Liver (tissue), 9 donors: ENCODE measurements around the gene SLC16A8. TPM values are rescaled to one million over a fixed set of nuclear protein-coding genes. Genes with fewer than 3 reads are reported as not detected.

ENCODE experiments used
- DNase-seq: peaks from one replicate; pipeline ENCODE4 v3.0.0-alpha.2; 2017; ENCODE audit warnings: low spot score
- H3K27ac ChIP-seq, 2 donors: one replicate each; pipeline ENCODE4 v1.7.0; 2013; ENCODE audit warnings: inconsistent platforms in 2 of 2, low read length in 2 of 2, control low read depth in 1 of 2, low read depth in 1 of 2, mild to moderate bottlenecking in 1 of 2
- H3K27me3 ChIP-seq, 4 donors: one replicate each; pipeline versions ENCODE4 v1.6.1 to v1.7.0; 2013; ENCODE audit warnings: low read length in 3 of 4, inconsistent platforms in 1 of 4, mild to moderate bottlenecking in 1 of 4, moderate library complexity in 1 of 4; ENCODE audit not compliant: control insufficient read depth in 4 of 4, insufficient read depth in 4 of 4
- H3K36me3 ChIP-seq, 4 donors: one replicate each; pipeline versions ENCODE4 v1.6.1 to v1.7.0; 2013; ENCODE audit warnings: low read length in 3 of 4, mild to moderate bottlenecking in 3 of 4, low read depth in 1 of 4, moderate library complexity in 1 of 4; ENCODE audit not compliant: control insufficient read depth in 4 of 4, insufficient read depth in 3 of 4
- H3K4me1 ChIP-seq, 4 donors: one replicate each; pipeline versions ENCODE4 v1.6.1 to v1.7.0; 2013; ENCODE audit warnings: low read length in 3 of 4, mild to moderate bottlenecking in 3 of 4, moderate library complexity in 1 of 4; ENCODE audit not compliant: control insufficient read depth in 4 of 4, insufficient read depth in 4 of 4
- H3K4me3 ChIP-seq, 3 donors: one replicate each; pipeline versions ENCODE4 v1.6.1 to v1.7.0; 2013; ENCODE audit warnings: low read length in 3 of 3, control low read depth in 1 of 3, low read depth in 1 of 3, mild to moderate bottlenecking in 1 of 3
- H3K9ac ChIP-seq, 2 donors: one replicate each; pipeline ENCODE4 v1.7.0; 2013; ENCODE audit warnings: low read length in 2 of 2, mild to moderate bottlenecking in 2 of 2, moderate library complexity in 2 of 2, control low read depth in 1 of 2, low read depth in 1 of 2
- H3K9me3 ChIP-seq, 4 donors: one replicate each; pipeline versions ENCODE4 v1.6.1 to v1.7.0; 2013; ENCODE audit warnings: low read length in 3 of 4; ENCODE audit not compliant: control insufficient read depth in 4 of 4
- EGR1 ChIP-seq, 2 donors: IDR thresholded peaks; 2 replicates each; pipeline ENCODE4 v1.6.1; 2016 to 2018; ENCODE audit warnings: antibody characterized with exemption in 2 of 2, low read depth in 2 of 2
- FOXA1 ChIP-seq: IDR thresholded peaks from 2 replicates; pipeline ENCODE4 v1.6.1; 2016; ENCODE audit warnings: antibody characterized with exemption
- FOXA2 ChIP-seq: IDR thresholded peaks from 2 replicates; pipeline ENCODE4 v1.6.1; 2016; ENCODE audit warnings: antibody characterized with exemption
- HNF4G ChIP-seq: IDR thresholded peaks from 2 replicates; pipeline ENCODE4 v1.6.1; 2016; ENCODE audit warnings: antibody characterized with exemption
- NR2F2 ChIP-seq: IDR thresholded peaks from 2 replicates; pipeline ENCODE4 v1.6.1; 2016; ENCODE audit warnings: antibody characterized with exemption
- RAD21 ChIP-seq, 2 donors: IDR thresholded peaks; 2 replicates each; pipeline ENCODE4 v1.6.1; 2016; ENCODE audit warnings: antibody characterized with exemption in 2 of 2, mild to moderate bottlenecking in 2 of 2
- RXRA ChIP-seq, 2 donors: IDR thresholded peaks; 2 replicates each; pipeline ENCODE4 v1.6.1; 2017 to 2018; ENCODE audit warnings: antibody characterized with exemption in 2 of 2, mild to moderate bottlenecking in 1 of 2
- TAF1 ChIP-seq: conservative IDR thresholded peaks from 2 replicates; pipeline ENCODE4 v1.6.1; 2016; ENCODE audit warnings: antibody characterized with exemption, mild to moderate bottlenecking
- YY1 ChIP-seq: IDR thresholded peaks from 2 replicates; pipeline ENCODE4 v1.6.1; 2016; ENCODE audit warnings: antibody characterized with exemption, mild to moderate bottlenecking
- WGBS: extraction: QIAGEN DNeasy Blood & Tissue Kit; methylation state at CpG from one replicate; pipeline ENCODE4 v1.1.7; 2013; 5-methylcytosine and 5-hydroxymethylcytosine counted together
- polyA plus RNA-seq, 2 donors: library from polyadenylated mRNA; stranded (reverse) in 1 of 2; unstranded in 1 of 2; fragments of 200-250 nt in 1 of 2; fragments of >200 nt in 1 of 2; fragmentation: Nextera tagmentation in 1 of 2; extraction: Ambion mirVana in 1 of 2; gene quantifications; one replicate each; pipeline versions ENCODE4 v1.2.1 to v1.2.3, GENCODE V29; 2013 to 2015
- total RNA-seq, 2 donors: library from RNA; depleted of rRNA; stranded (reverse); fragments of >200 nt; gene quantifications; one replicate each; pipeline ENCODE4 v1.2.3, GENCODE V29; 2014
- TF ChIP-seq, protein P1 (sequence below): IDR thresholded peaks from 2 replicates; pipeline ENCODE4 v1.6.1; 2016; ENCODE audit warnings: antibody characterized with exemption
- TF ChIP-seq, protein P2 (sequence below): IDR thresholded peaks from 2 replicates; pipeline ENCODE4 v1.6.1; 2016; ENCODE audit warnings: antibody characterized with exemption
- TF ChIP-seq, protein P3 (sequence below): IDR thresholded peaks from 2 replicates; pipeline ENCODE4 v1.6.1; 2016; ENCODE audit warnings: antibody characterized with exemption, mild to moderate bottlenecking
- TF ChIP-seq, protein P4 (sequence below): IDR thresholded peaks from 2 replicates; pipeline ENCODE4 v1.6.1; 2016; ENCODE audit warnings: antibody characterized with exemption
- donor health status: healthy.
- donor health status: healthy.
- donor health status: healthy.
- donor health status: healthy.
- donor health status: healthy.

Gene SLC16A8
- total and polyA plus RNA-seq, 4 donors: 0.10 TPM; not detected in 3

DNA sequence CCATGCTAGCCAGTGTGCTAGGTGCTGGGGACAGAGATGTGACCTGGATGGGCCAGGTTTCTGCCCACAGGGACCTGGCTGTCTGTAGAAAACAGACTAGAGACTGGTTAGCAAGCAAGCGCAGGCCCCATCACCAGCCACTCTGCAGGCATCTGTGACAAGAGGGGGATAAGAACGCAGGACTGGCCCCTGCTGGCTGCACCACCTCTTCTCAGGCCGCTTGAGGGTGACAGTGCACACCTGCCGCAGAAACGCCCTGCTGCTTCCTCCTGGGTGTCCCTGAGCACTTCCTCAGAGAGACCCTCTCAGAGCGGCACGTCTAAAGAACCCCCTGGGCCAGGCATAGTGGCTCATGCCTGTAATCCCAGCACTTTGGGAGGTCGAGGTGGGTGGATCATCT lies 32.7 kb downstream of the SLC16A8 start:
- no peak for DNase-seq
- TF ChIP-seq FOXA1 (no peak), RAD21 (IDR thresholded peaks at IDR 0.05) (no peak)
- H3K36me3 ChIP-seq: no peaks in the 10 kb centered on the region
- H3K4me3 ChIP-seq: no peak overlapping the region
- H3K4me1 ChIP-seq: peaks cover 0 to 5% (median 3%) of the 10 kb centered on the region in 4 donors
- no peaks in the 10 kb centered on the region for H3K27me3 ChIP-seq
- 76% methylated on average over 8 of the region's 8 CpGs for WGBS
- H3K27ac ChIP-seq: no peak overlapping the region
- H3K9me3 ChIP-seq: no peaks in the 10 kb centered on the region
- H3K9ac ChIP-seq: no peak overlapping the region

DNA sequence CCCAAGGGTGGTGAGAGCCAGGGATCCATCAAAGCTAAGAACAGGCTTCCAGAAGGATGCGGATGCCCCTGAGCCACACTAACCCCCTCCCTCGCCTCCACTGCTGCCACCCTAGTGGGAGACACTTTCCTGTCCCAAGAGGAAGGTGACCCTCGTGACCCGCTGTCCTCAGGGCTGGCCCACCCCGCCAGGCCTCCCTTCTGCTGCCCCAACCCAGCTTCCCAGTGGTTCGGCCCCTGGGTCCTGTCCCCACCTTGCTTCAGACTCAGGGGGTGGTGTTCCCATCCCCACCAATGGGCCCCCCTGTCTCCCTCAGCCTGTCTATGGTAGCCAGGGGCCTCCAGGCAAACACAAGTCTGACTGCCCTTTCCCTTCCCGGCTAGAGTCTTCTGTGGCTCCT lies 33.3 kb downstream of the SLC16A8 start:
- Histone ChIP-seq H3K27ac (no peak overlapping the region), H3K9ac (no peak overlapping the region), H3K36me3 (no peaks in the 10 kb centered on the region), H3K9me3 (no peaks in the 10 kb centered on the region), H3K27me3 (no peaks in the 10 kb centered on the region), H3K4me1 (peaks cover 0 to 5% (median 3%) of the 10 kb centered on the region in 4 donors), H3K4me3 (no peak overlapping the region)
- 95% methylated on average over 7 of the region's 7 CpGs for WGBS
- no peak for DNase-seq
- no peak for TF ChIP-seq NR2F2
- no peak for TF ChIP-seq TAF1
- TF ChIP-seq, protein P1, sequence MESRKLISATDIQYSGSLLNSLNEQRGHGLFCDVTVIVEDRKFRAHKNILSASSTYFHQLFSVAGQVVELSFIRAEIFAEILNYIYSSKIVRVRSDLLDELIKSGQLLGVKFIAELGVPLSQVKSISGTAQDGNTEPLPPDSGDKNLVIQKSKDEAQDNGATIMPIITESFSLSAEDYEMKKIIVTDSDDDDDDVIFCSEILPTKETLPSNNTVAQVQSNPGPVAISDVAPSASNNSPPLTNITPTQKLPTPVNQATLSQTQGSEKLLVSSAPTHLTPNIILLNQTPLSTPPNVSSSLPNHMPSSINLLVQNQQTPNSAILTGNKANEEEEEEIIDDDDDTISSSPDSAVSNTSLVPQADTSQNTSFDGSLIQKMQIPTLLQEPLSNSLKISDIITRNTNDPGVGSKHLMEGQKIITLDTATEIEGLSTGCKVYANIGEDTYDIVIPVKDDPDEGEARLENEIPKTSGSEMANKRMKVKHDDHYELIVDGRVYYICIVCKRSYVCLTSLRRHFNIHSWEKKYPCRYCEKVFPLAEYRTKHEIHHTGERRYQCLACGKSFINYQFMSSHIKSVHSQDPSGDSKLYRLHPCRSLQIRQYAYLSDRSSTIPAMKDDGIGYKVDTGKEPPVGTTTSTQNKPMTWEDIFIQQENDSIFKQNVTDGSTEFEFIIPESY: no peak
- TF ChIP-seq RAD21 (IDR thresholded peaks at IDR 0.05): no peak
- TF ChIP-seq EGR1 (IDR thresholded peaks at IDR 0.05; ENCODE audit: low read depth in 2 of 2): no peak

DNA sequence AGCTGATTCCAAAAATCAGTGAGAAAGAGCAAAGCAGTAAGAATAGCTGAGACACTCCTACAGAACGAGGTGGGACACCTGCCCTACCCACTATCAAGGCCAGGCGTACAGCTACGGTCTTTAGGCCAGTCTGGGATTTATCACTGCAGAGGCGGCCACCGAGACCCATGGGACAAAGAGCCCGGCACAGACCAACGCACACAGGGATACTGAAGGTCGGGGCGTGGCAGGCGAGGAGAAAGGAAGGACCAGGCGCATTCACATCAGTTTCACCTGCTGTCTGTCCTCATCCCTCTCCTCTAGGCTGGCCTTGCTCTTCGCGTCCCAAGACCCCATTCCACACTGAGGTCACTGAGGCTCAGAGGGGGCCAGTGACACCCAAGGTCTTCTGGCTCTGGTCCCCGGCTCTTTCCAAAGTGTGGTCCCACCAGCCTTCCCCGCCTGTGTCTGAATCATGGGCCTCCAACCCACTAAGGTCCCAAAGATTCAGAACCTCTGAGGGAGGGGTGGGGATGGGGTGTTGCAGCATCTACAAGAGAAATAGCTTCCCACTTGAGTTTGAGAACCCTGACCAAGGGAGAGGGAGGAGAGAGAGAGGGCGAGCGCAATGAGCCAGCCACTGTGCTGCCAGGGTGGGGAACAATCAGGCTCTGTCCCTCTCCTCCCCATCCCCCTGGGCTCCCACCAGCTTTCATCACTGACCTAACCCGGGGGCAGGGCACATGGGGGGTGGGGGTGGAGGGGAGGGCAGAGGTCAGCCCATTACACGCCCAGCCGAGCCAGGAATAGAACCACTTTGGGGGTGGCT lies 34.0 kb downstream of the SLC16A8 start:
- Histone ChIP-seq H3K36me3 (no peaks in the 10 kb centered on the region), H3K4me3 (no peak overlapping the region), H3K9me3 (no peaks in the 10 kb centered on the region), H3K9ac (no peak overlapping the region), H3K4me1 (peaks cover 0 to 5% (median 3%) of the 10 kb centered on the region in 4 donors), H3K27ac (no peak overlapping the region), H3K27me3 (no peaks in the 10 kb centered on the region)
- DNase-seq: no peak
- no peak for TF ChIP-seq RXRA (IDR thresholded peaks at IDR 0.05)
- 82% methylated on average over 20 of the region's 20 CpGs for WGBS

DNA sequence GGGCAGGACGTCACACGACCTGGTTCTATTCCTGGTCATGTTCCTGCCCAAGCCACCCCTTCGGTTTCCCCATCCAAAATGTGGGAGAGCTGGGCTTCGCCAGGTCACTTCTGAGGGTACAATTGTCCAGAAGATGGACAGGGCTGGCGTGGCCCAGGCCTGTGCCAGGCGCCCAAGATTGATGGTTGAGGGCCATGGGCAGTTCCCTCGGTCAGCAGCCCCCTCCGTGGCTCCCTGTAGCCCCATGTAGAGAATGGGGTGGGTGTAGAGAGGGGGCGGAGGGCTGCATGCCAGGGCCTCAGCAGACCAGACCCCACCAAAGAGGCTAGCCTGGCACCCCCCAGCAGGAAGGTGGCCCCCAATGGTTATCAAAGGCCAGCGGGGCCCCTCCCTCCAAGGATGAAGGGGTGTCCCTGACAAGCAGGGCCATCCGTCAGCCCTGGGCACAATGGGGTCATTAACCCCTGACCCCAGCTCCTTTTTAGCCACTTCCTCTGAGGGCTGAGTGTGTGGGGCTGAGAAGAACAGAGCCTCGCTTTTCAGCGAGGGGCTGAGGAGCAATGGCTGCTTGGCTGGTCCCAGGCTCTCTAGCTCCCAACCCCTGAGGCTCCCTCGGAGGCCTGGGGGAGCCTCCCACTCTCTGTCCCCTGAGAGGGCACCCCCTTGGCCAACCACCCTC lies 37.8 kb downstream of the SLC16A8 start:
- H3K27me3 ChIP-seq: no peaks in the 10 kb centered on the region
- 79% methylated on average over 14 of the region's 14 CpGs for WGBS
- no peaks in the 10 kb centered on the region for H3K36me3 ChIP-seq
- no peaks in the 10 kb centered on the region for H3K9me3 ChIP-seq
- H3K4me3 ChIP-seq: no peak overlapping the region
- no peak for DNase-seq
- H3K4me1 ChIP-seq: peaks cover 0 to 4% (median 0%) of the 10 kb centered on the region in 4 donors
- H3K27ac ChIP-seq: no peak overlapping the region
- no peak overlapping the region for H3K9ac ChIP-seq
- no peak for TF ChIP-seq HNF4G
- TF ChIP-seq, protein P1: no peak
- no peak for TF ChIP-seq FOXA2
- TF ChIP-seq, protein P2, sequence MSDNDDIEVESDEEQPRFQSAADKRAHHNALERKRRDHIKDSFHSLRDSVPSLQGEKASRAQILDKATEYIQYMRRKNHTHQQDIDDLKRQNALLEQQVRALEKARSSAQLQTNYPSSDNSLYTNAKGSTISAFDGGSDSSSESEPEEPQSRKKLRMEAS: no peak
- TF ChIP-seq, protein P3, sequence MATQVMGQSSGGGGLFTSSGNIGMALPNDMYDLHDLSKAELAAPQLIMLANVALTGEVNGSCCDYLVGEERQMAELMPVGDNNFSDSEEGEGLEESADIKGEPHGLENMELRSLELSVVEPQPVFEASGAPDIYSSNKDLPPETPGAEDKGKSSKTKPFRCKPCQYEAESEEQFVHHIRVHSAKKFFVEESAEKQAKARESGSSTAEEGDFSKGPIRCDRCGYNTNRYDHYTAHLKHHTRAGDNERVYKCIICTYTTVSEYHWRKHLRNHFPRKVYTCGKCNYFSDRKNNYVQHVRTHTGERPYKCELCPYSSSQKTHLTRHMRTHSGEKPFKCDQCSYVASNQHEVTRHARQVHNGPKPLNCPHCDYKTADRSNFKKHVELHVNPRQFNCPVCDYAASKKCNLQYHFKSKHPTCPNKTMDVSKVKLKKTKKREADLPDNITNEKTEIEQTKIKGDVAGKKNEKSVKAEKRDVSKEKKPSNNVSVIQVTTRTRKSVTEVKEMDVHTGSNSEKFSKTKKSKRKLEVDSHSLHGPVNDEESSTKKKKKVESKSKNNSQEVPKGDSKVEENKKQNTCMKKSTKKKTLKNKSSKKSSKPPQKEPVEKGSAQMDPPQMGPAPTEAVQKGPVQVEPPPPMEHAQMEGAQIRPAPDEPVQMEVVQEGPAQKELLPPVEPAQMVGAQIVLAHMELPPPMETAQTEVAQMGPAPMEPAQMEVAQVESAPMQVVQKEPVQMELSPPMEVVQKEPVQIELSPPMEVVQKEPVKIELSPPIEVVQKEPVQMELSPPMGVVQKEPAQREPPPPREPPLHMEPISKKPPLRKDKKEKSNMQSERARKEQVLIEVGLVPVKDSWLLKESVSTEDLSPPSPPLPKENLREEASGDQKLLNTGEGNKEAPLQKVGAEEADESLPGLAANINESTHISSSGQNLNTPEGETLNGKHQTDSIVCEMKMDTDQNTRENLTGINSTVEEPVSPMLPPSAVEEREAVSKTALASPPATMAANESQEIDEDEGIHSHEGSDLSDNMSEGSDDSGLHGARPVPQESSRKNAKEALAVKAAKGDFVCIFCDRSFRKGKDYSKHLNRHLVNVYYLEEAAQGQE: no peak
- no peak for TF ChIP-seq TAF1
- TF ChIP-seq FOXA1: no peak
- no peak for TF ChIP-seq YY1
- TF ChIP-seq, protein P4, sequence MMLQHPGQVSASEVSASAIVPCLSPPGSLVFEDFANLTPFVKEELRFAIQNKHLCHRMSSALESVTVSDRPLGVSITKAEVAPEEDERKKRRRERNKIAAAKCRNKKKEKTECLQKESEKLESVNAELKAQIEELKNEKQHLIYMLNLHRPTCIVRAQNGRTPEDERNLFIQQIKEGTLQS: no peak
- TF ChIP-seq RXRA (IDR thresholded peaks at IDR 0.05): no peak
- no peak for TF ChIP-seq EGR1 (IDR thresholded peaks at IDR 0.05; ENCODE audit: low read depth in 2 of 2)
- no peak for TF ChIP-seq NR2F2
- TF ChIP-seq RAD21 (IDR thresholded peaks at IDR 0.05): no peak
